Measurements from ENCODE around the gene AGAP2.

DNA sequence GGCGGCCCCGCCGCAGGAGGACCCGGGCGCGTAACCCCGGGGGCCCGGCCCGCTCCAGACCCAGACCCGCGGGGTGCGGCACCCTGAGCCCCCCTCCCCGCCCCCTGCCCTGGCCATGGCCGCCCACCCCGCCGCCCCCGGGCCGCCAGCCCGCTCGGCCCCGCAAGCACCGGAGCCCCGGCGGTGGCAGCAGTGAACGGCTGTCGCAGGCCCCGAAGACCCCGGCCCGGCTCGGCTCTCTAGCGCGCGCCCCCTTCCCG lies 16.6 kb upstream of the AGAP2 start:
- TF ChIP-seq POLR2AphosphoS5 (IDR thresholded peaks at IDR 0.05; ENCODE audit: borderline replicate concordance, low read depth, low read length) (no peak), EZH2 (IDR thresholded peaks at IDR 0.05) (no peak), FOXP2 (optimal IDR thresholded peaks at IDR 0.05; ENCODE audit: control extremely low read depth, extremely low read length, insufficient read depth) (no peak)
